B cell (primary cell): Measurements from ENCODE around the gene CTSA.

ENCODE experiments used
- CTCF ChIP-seq: fragments of 200-600 bp; IDR thresholded peaks from one replicate; pipeline ENCODE4 v1.8.0; 2022; ENCODE audit warnings: antibody characterized with exemption, mild to moderate bottlenecking
- EZH2 ChIP-seq: IDR thresholded peaks from 2 replicates; pipeline ENCODE4 v1.6.1; 2012; ENCODE audit warnings: borderline replicate concordance, low read depth, mild to moderate bottlenecking, moderate library complexity, low read length; ENCODE audit not compliant: insufficient read depth, poor library complexity, severe bottlenecking

- TF ChIP-seq CTCF (no peak), EZH2 (no peak)
These were observed 12.9 kb upstream of the CTSA start for GRCh38 chr20:45878076-45878761.
